ENCODE results near the gene PTPA. TPM values are rescaled to one million over a fixed set of nuclear protein-coding genes. Genes with fewer than 3 reads are reported as not detected.

The PTPA gene
- polyA plus RNA-seq, 3 donors: 11.7 to 38.5 (median 12.4) TPM

DNA sequence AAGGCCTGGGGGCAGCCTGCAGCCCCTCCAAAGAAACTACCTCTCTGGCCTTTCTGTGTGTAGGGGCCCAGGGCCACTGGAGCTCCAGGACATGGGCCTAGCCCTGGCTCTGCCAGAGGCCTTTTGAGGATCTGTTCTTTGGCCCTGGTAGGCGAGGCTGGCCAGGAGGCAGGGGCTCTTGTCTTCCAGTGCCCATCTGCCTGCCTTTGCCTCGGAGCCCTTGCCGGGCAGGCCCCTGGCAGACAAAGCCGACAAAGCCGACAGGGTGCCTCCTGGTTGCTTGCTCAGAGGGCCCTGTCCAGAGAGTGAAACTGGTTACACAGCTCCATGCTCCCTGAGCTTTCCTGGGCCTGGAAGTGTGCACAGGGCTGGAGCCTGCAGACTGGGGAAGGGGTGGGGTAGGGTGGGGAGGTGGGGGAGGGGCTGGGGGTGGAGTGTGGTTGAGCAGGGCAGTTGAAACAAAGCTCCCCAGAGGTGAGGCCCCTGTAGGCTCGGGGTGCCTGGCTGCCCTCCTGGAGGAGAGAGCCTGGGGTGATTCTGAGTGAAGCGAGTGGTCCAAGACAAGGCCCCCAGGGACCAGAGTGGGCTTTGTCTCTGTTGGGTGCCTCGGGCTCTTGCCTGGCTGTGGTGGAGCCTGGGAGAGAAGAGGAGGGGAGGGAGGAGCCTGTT lies 29.3 kb downstream of the PTPA start:
- H3K9me3 ChIP-seq (replicated peaks in 1 of 2; ENCODE audit: control insufficient read depth in 1 of 2, insufficient read depth in 1 of 2, low read length in 2 of 2): no peaks in the 10 kb centered on the region
- Mint-ChIP-seq H3K4me1 (peaks cover 41% of the 10 kb centered on the region), H3K9me3 (no peaks in the 10 kb centered on the region), H3K27me3 (ENCODE audit: low read depth in 3 of 3) (peaks cover 0 to 2% (median 0%) of the 10 kb centered on the region in 3 donors), H3K4me3 (peak overlapping the region; percentile 79 to 92), H3K36me3 (peaks cover 36 to 68% of the 10 kb centered on the region in 2 donors), H3K27ac (peak overlapping the region; percentile 96 to 98 (median 97))
- no peaks in the 10 kb centered on the region for H3K27me3 ChIP-seq (ENCODE audit: control insufficient read depth in 2 of 2, insufficient read depth in 2 of 2, low read length in 2 of 2)
- peak overlapping the region in 2 of 3 experiments; percentile 17 to 73 for H3K4me3 ChIP-seq (replicated peaks in 1 of 3; ENCODE audit: low read depth in 2 of 3, low read length in 3 of 3)
- H3K4me1 ChIP-seq (ENCODE audit: control insufficient read depth in 1 of 2, insufficient read depth in 2 of 2, low read length in 2 of 2): peaks cover 37 to 47% of the 10 kb centered on the region in 2 donors
- H3K9ac ChIP-seq (ENCODE audit: insufficient read depth, low read length, poor library complexity, severe bottlenecking): peak overlapping the region; percentile 84
- intact Hi-C loops (cut with micrococcal nuclease): loop anchor here in 1 of 2 donors (2.0 kb wide), 1 partner anchor 206 kb away; no protein-coding TSS in a partner anchor
- peaks cover 49 to 56% of the 10 kb centered on the region in 2 donors for H3K36me3 ChIP-seq (replicated peaks in 1 of 2; ENCODE audit: control insufficient read depth in 1 of 2, insufficient read depth in 2 of 2, low read length in 2 of 2)
- TF ChIP-seq, protein P1, sequence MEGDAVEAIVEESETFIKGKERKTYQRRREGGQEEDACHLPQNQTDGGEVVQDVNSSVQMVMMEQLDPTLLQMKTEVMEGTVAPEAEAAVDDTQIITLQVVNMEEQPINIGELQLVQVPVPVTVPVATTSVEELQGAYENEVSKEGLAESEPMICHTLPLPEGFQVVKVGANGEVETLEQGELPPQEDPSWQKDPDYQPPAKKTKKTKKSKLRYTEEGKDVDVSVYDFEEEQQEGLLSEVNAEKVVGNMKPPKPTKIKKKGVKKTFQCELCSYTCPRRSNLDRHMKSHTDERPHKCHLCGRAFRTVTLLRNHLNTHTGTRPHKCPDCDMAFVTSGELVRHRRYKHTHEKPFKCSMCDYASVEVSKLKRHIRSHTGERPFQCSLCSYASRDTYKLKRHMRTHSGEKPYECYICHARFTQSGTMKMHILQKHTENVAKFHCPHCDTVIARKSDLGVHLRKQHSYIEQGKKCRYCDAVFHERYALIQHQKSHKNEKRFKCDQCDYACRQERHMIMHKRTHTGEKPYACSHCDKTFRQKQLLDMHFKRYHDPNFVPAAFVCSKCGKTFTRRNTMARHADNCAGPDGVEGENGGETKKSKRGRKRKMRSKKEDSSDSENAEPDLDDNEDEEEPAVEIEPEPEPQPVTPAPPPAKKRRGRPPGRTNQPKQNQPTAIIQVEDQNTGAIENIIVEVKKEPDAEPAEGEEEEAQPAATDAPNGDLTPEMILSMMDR (IDR thresholded peaks at IDR 0.05): no peak
- H3K27ac ChIP-seq (ENCODE audit: low read depth in 1 of 2, low read length in 2 of 2): peak overlapping the region; percentile 97 to 99
- H4K20me1 ChIP-seq (ENCODE audit: insufficient read depth, low read length): peaks cover 7% of the 10 kb centered on the region
- 34% methylated on average over 8 of the region's 8 CpGs for WGBS (ENCODE audit: insufficient coverage)
- no peak for DNase-seq
- peaks cover 17% of the 10 kb centered on the region for H3K79me2 ChIP-seq (ENCODE audit: insufficient read depth, low read length)
- no peak overlapping the region for H2AFZ ChIP-seq (ENCODE audit: insufficient read depth, low read depth, low read length, poor library complexity, severe bottlenecking)
- H3K4me2 ChIP-seq (replicated peaks; ENCODE audit: extremely low read depth, low read length, poor library complexity, severe bottlenecking): peak overlapping the region; percentile 77

DNA sequence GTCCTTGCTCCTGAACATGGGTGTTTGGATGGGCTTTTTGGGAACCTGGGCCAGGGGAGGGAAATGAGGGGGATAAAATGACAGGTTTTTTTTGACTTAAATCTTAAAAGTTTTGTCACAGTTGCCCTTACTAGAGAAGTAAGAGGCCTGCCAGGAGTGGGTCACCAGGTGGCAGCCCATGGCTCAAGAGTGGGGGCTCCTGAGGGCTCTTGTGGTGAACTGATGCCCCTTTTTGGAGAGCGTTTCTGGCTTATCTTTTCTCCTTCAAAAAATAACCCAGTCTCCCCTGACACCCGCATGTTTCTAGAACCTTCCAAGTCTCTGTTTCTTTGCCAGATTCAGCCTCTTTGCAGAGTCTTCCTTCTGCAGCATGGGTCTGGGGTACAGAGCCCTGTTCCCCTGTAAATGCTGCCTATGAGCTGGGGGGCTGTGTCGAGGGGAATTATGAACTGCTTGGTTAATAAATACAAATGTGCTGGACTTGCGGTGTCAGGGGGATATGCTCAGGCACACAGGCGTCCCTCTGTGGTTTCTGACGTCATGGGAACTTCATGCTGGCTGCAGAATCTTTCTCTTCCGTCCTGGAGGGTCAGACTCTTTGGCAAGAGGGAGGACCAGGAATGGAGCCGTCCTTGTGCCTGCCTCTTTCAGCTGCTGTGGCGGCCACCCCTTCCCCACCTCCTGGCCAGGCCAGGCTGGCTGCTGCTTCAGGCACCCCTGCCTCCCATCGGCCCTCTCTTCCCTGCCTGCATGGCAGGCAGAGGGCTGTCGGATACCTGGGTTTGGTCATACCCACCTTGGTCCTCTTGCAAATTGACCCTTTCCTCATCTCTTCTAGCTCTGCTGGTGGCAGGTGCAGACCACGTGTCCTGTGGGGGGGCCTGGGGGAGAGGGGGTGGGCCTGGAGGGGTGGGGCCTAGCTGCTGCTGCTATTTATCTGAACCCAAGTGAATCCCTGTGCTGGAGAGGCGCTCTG lies 30.1 kb downstream of the PTPA start:
- Mint-ChIP-seq H3K36me3 (peaks cover 35 to 63% of the 10 kb centered on the region in 2 donors), H3K27ac (peak overlapping the region; percentile 96 to 98 (median 97)), H3K4me3 (peak overlapping the region; percentile 24 to 78), H3K4me1 (peaks cover 41% of the 10 kb centered on the region), H3K9me3 (no peaks in the 10 kb centered on the region), H3K27me3 (ENCODE audit: low read depth in 3 of 3) (peaks cover 0 to 2% (median 1%) of the 10 kb centered on the region in 3 donors)
- intact Hi-C loops (cut with micrococcal nuclease): loop anchor here in 1 of 2 donors (2.0 kb wide), 2 partner anchors 33 to 205 kb away; no protein-coding TSS in a partner anchor
- Histone ChIP-seq H3K27me3 (ENCODE audit: control insufficient read depth in 2 of 2, insufficient read depth in 2 of 2, low read length in 2 of 2) (no peaks in the 10 kb centered on the region), H3K79me2 (ENCODE audit: insufficient read depth, low read length) (peaks cover 17% of the 10 kb centered on the region), H3K27ac (ENCODE audit: low read depth in 1 of 2, low read length in 2 of 2) (peak overlapping the region; percentile 97 to 99), H4K20me1 (ENCODE audit: insufficient read depth, low read length) (peaks cover 7% of the 10 kb centered on the region), H3K4me3 (replicated peaks in 1 of 3; ENCODE audit: low read depth in 2 of 3, low read length in 3 of 3) (peak overlapping the region in 1 of 3 experiments; percentile 73), H3K9ac (ENCODE audit: insufficient read depth, low read length, poor library complexity, severe bottlenecking) (peak overlapping the region; percentile 84), H2AFZ (ENCODE audit: insufficient read depth, low read depth, low read length, poor library complexity, severe bottlenecking) (no peak overlapping the region), H3K4me1 (ENCODE audit: control insufficient read depth in 1 of 2, insufficient read depth in 2 of 2, low read length in 2 of 2) (peaks cover 37 to 47% of the 10 kb centered on the region in 2 donors), H3K36me3 (replicated peaks in 1 of 2; ENCODE audit: control insufficient read depth in 1 of 2, insufficient read depth in 2 of 2, low read length in 2 of 2) (peaks cover 50 to 56% of the 10 kb centered on the region in 2 donors), H3K9me3 (replicated peaks in 1 of 2; ENCODE audit: control insufficient read depth in 1 of 2, insufficient read depth in 1 of 2, low read length in 2 of 2) (no peaks in the 10 kb centered on the region), H3K4me2 (replicated peaks; ENCODE audit: extremely low read depth, low read length, poor library complexity, severe bottlenecking) (peak overlapping the region; percentile 77)
- whole genome bisulfite sequencing (ENCODE audit: insufficient coverage): 20% methylated on average over 5 of the region's 13 CpGs
- peak; percentile 63 to 80 (median 73) for DNase-seq
- TF ChIP-seq, protein P1 (IDR thresholded peaks at IDR 0.05): no peak

All from CD14-positive monocyte (primary cell).